ENCODE results near the gene ZHX3.
A peak's percentile ranks its signal among the peaks of the same experiment; 100 is the strongest.

ZHX3 gene

GRCh38 chr20:41293269-41294037, 24.1 kb downstream of the ZHX3 start:
- no peak for TF ChIP-seq CTCF (IDR thresholded peaks at IDR 0.05; ENCODE audit: insufficient read depth, low read depth, low read length, missing control alignments)
- no peak overlapping the region for H3K4me3 ChIP-seq (ENCODE audit: low read length)
- DNase-seq (ENCODE audit: low read depth), result no peak

GRCh38 chr20:41290804-41291389, 26.6 kb downstream of the ZHX3 start:
- DNase-seq (ENCODE audit: low read depth), result no peak
- H3K4me3 ChIP-seq (ENCODE audit: low read length), result no peak overlapping the region
- TF ChIP-seq CTCF (IDR thresholded peaks at IDR 0.05; ENCODE audit: insufficient read depth, low read depth, low read length, missing control alignments), result no peak

GRCh38 chr20:41287327-41287726, 30.2 kb downstream of the ZHX3 start:
- no peak for TF ChIP-seq CTCF (IDR thresholded peaks at IDR 0.05; ENCODE audit: insufficient read depth, low read depth, low read length, missing control alignments)
- DNase-seq (ENCODE audit: low read depth), result peak; percentile 87
- no peak overlapping the region for H3K4me3 ChIP-seq (ENCODE audit: low read length)

- DNase-seq (ENCODE audit: low read depth), result no peak
- no peak overlapping the region for H3K4me3 ChIP-seq (ENCODE audit: low read length)
- TF ChIP-seq CTCF (IDR thresholded peaks at IDR 0.05; ENCODE audit: insufficient read depth, low read depth, low read length, missing control alignments), result no peak
These were observed 31.2 kb downstream of the ZHX3 start for GRCh38 chr20:41286240-41286851.

- DNase-seq (ENCODE audit: low read depth), result no peak
- TF ChIP-seq CTCF (IDR thresholded peaks at IDR 0.05; ENCODE audit: insufficient read depth, low read depth, low read length, missing control alignments), result no peak
These were observed 37.8 kb downstream of the ZHX3 start for GRCh38 chr20:41279546-41280225.

GRCh38 chr20:41278936-41279335, 38.6 kb downstream of the ZHX3 start:
- TF ChIP-seq CTCF (IDR thresholded peaks at IDR 0.05; ENCODE audit: insufficient read depth, low read depth, low read length, missing control alignments), result no peak

More at GRCh38 chr20:41279546-41280225, 37.8 kb downstream of the ZHX3 start:
- no peak overlapping the region for H3K4me3 ChIP-seq (ENCODE audit: low read length)

More at GRCh38 chr20:41278936-41279335, 38.6 kb downstream of the ZHX3 start:
- no peak for DNase-seq (ENCODE audit: low read depth)
- no peak overlapping the region for H3K4me3 ChIP-seq (ENCODE audit: low read length)

Data from epithelial cell of esophagus (primary cell).